GM12865 (cell line): ENCODE results near the gene ITGA2B.

ENCODE experiments used
- DNase-seq: peaks from one replicate; pipeline ENCODE4 v3.0.0; 2010; ENCODE audit warnings: low read depth
- H3K4me3 ChIP-seq: 2 replicates; pipeline ENCODE4 v1.5.1; 2011; ENCODE audit warnings: mild to moderate bottlenecking, low read depth, low read length, control low read depth
- TF ChIP-seq, protein P1 (sequence below): IDR thresholded peaks from 2 replicates; pipeline ENCODE4 v1.5.1; 2011; ENCODE audit warnings: low read length, control low read depth, low read depth, inconsistent platforms; ENCODE audit not compliant: insufficient read depth; ENCODE audit errors: missing control alignments

ITGA2B gene

GRCh38 chr17:44354582-44355561 lies 34.6 kb downstream of the ITGA2B start:
- TF ChIP-seq, protein P1, sequence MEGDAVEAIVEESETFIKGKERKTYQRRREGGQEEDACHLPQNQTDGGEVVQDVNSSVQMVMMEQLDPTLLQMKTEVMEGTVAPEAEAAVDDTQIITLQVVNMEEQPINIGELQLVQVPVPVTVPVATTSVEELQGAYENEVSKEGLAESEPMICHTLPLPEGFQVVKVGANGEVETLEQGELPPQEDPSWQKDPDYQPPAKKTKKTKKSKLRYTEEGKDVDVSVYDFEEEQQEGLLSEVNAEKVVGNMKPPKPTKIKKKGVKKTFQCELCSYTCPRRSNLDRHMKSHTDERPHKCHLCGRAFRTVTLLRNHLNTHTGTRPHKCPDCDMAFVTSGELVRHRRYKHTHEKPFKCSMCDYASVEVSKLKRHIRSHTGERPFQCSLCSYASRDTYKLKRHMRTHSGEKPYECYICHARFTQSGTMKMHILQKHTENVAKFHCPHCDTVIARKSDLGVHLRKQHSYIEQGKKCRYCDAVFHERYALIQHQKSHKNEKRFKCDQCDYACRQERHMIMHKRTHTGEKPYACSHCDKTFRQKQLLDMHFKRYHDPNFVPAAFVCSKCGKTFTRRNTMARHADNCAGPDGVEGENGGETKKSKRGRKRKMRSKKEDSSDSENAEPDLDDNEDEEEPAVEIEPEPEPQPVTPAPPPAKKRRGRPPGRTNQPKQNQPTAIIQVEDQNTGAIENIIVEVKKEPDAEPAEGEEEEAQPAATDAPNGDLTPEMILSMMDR, result peak; percentile 59
- H3K4me3 ChIP-seq, result no peak overlapping the region
- peak; percentile 73 for DNase-seq

DNA sequence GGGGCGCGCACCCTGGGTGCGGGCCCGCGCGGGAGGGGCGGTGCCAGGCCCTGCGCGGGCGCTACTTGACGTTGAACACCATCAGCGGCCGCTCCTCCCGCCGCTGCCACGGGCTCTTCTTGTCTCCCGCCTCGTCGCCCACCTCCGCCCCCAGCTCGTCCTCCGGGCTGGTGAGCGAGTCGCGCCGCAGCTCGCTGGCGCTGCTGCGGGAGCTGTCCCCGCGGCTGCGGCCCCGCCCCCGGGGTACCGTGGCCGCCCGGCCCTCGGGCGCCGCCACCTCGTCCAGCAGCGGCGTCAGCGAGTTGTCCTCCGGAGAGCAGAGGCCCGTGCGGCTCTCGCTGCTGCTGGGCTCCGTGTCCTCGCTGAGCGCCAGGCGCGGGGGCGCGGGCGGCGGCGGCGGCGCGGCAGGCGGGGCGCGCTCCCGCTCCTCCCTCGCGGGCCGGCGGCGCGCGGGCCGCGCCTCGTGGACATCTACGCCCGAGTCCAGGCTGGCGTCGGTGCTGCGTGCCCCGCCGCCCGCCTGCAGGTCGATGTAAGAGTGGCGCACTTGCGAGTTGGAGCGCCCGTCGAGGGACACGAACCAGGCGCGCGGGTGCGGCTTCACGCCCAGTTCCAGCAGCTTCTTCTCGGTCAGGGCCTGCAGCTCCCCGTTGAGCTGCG lies 35.6 kb downstream of the ITGA2B start:
- TF ChIP-seq, protein P1, result no peak
- no peak for DNase-seq
- H3K4me3 ChIP-seq, result peak overlapping the region; percentile 18; the same call in 1 of the 2 replicates

- H3K4me3 ChIP-seq, result no peak overlapping the region
- no peak for DNase-seq
- TF ChIP-seq, protein P1, result no peak
Measured at GRCh38 chr17:44352828-44353671, 36.4 kb downstream of the ITGA2B start.

GRCh38 chr17:44351961-44352827 lies 37.3 kb downstream of the ITGA2B start:
- H3K4me3 ChIP-seq, result no peak overlapping the region
- DNase-seq, result no peak
- TF ChIP-seq, protein P1, result no peak

DNA sequence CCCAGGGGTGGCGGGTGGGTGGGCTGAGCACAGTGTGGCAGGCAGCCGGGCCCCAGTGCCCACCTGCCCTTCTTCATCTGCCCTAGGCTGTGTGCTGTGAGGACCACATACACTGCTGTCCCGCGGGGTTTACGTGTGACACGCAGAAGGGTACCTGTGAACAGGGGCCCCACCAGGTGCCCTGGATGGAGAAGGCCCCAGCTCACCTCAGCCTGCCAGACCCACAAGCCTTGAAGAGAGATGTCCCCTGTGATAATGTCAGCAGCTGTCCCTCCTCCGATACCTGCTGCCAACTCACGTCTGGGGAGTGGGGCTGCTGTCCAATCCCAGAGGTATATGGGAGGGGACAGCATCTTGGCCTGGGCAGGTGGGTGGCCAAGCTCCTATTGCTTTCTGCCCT lies 38.0 kb downstream of the ITGA2B start:
- TF ChIP-seq, protein P1, result no peak
- H3K4me3 ChIP-seq, result no peak overlapping the region
- DNase-seq, result no peak
